T-cell (primary cell): ENCODE measurements around the gene SOX10. TPM values are rescaled to one million over a fixed set of nuclear protein-coding genes. Genes with fewer than 3 reads are reported as not detected.
"Not testable (repeated sequence)": the region's sequence is repeated elsewhere in the genome, so short reads cannot be mapped to it uniquely, and the experiment has no call there.

Experiments
- ATAC-seq, 4 experiments: fragments of 200-7000 bp in 3 of 4; fragments of 150-1000 bp in 1 of 4; cut with Tn5 transposase; replicated peaks in 1 of 4; 1 replicate in 3 of 4; 2 replicates in 1 of 4; pipeline ENCODE4 v1.10.0; 2021; ENCODE audit warnings: moderate library complexity in 3 of 4, mild to moderate bottlenecking in 2 of 4, moderate number of reproducible peaks in 1 of 4
- CTCF ChIA-PET, 2 donors: fragments of 300-600 bp; sonication (Branson Sonifier 250); formaldehyde crosslinking; loops; one replicate each; lab custom pipeline; 2022; ENCODE audit warnings: antibody characterized with exemption in 2 of 2; lab: Charles Lee
- POLR2A ChIA-PET, 2 donors: fragments of 300-600 bp; sonication (Branson Sonifier 250); formaldehyde crosslinking; loops; one replicate each; lab custom pipeline; 2022; ENCODE audit warnings: antibody characterized with exemption in 2 of 2; lab: Charles Lee
- DNase-seq, 35 experiments: peaks; one replicate each; pipeline versions ENCODE4 v3.0.0 to v3.0.0-alpha.2; 2013 to 2023
- H3K27ac ChIP-seq: one replicate; pipeline ENCODE4 v1.5.1; 2013; ENCODE audit warnings: low read length
- H3K27me3 ChIP-seq, 2 experiments: replicated peaks in 1 of 2; 1 replicate in 1 of 2; 2 replicates in 1 of 2; pipeline versions ENCODE4 v1.6.1 to v1.7.0; 2013; ENCODE audit warnings: low read length in 1 of 2, mixed read lengths in 1 of 2; ENCODE audit not compliant: control insufficient read depth in 2 of 2, insufficient read depth in 2 of 2; ENCODE audit errors: extremely low read depth in 1 of 2
- H3K36me3 ChIP-seq, 2 donors: 1 replicate in 1 of 2; 2 replicates in 1 of 2; pipeline versions ENCODE4 v1.6.1 to v1.7.0; 2013; ENCODE audit warnings: low read length in 1 of 2; ENCODE audit not compliant: control insufficient read depth in 2 of 2, insufficient read depth in 1 of 2; ENCODE audit errors: extremely low read depth in 1 of 2
- H3K4me1 ChIP-seq, 2 experiments: 1 replicate in 1 of 2; 2 replicates in 1 of 2; pipeline versions ENCODE4 v1.6.1 to v1.7.0; 2013; ENCODE audit warnings: low read length in 2 of 2, mixed read lengths in 1 of 2; ENCODE audit not compliant: insufficient read depth in 2 of 2, control insufficient read depth in 1 of 2; ENCODE audit errors: extremely low read depth in 1 of 2
- H3K4me3 ChIP-seq, 2 donors: 1 replicate in 1 of 2; 2 replicates in 1 of 2; pipeline versions ENCODE4 v1.5.1 to v1.7.0; 2013; ENCODE audit warnings: mild to moderate bottlenecking in 2 of 2, low read length in 1 of 2, moderate library complexity in 1 of 2; ENCODE audit not compliant: control insufficient read depth in 1 of 2; ENCODE audit errors: extremely low read depth in 1 of 2
- H3K9me3 ChIP-seq: 2 replicates; pipeline ENCODE4 v1.7.0; 2013
- H3K27ac Mint-ChIP-seq, 2 donors: one replicate each; pipeline ENCODE4 v1.8.0; 2020 to 2021; ENCODE audit warnings: mild to moderate bottlenecking in 2 of 2, mixed read lengths in 2 of 2
- H3K27me3 Mint-ChIP-seq, 2 donors: one replicate each; pipeline ENCODE4 v1.8.0; 2021 to 2022; ENCODE audit warnings: mixed read lengths in 2 of 2
- H3K36me3 Mint-ChIP-seq: one replicate; pipeline ENCODE4 v1.8.0; 2021; ENCODE audit warnings: mixed read lengths
- H3K4me1 Mint-ChIP-seq, 3 donors: one replicate each; pipeline ENCODE4 v1.8.0; 2020 to 2022; ENCODE audit warnings: mixed read lengths in 3 of 3, mild to moderate bottlenecking in 1 of 3
- H3K4me3 Mint-ChIP-seq, 3 donors: one replicate each; pipeline ENCODE4 v1.8.0; 2020 to 2022; ENCODE audit warnings: mild to moderate bottlenecking in 3 of 3, mixed read lengths in 3 of 3, moderate library complexity in 3 of 3
- H3K9me3 Mint-ChIP-seq, 3 donors: one replicate each; pipeline ENCODE4 v1.8.0; 2020 to 2022; ENCODE audit warnings: mixed read lengths in 3 of 3
- WGBS: methylation state at CpG from one replicate; pipeline ENCODE4 v1.1.5; 2013; ENCODE audit warnings: missing lambda C conversion rate; ENCODE audit not compliant: insufficient coverage; 5-methylcytosine and 5-hydroxymethylcytosine counted together
- total RNA-seq, 35 experiments: library from RNA in 6 of 35; stranded (reverse) in 6 of 35; fragments of 120-200 nt in 1 of 35; gene quantifications; one replicate each; pipeline versions ENCODE4 v1.2.1 to v1.2.4 and lab custom pipeline; 2013 to 2026

Gene SOX10
- total RNA-seq, 5 donors from 2014 or later (not counting 1 experiment from before 2014, with no cell fraction given): not detected

DNA sequence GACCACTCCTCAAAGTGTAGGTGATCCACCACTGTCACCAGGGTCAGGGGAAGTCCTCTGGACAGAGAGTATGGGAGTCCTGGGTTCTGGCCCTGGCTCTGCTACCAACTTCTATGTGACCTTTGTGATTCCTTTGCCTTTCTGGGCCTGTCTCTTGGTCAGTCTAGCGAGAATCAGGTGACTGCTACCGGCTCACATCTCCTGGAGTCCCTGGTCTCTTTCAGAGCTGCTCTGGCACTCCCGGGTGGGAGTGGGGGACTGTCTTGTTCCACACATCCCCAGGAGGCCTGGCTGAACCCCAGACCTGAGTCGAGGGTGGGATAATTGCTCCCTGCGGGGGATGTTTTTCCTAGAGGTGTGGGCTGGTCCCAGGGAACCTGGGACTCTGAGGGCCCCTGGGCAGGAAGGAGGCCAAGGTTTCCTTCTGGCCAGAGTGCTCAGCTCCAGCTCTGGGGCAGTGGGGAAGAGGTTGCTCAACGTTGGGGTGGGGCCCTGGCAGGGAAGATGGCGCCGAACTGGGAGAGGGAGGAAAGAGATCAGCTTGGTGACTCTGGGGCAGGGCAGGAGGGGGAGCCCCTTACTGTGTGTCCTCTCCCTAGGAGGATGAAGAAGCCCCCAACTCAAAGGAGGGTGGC is 2.1 kb downstream of the SOX10 start:
- no peaks in the 10 kb centered on the region for H3K27me3 Mint-ChIP-seq
- no peak overlapping the region for H3K4me3 Mint-ChIP-seq
- DNase-seq (no peak), ATAC-seq (no peak)
- H3K9me3 Mint-ChIP-seq: no peaks in the 10 kb centered on the region
- CTCF ChIA-PET: no interaction called here
- H3K4me1 ChIP-seq: no peaks in the 10 kb centered on the region
- no peaks in the 10 kb centered on the region for H3K9me3 ChIP-seq
- H3K4me3 ChIP-seq: no peak overlapping the region
- WGBS: 89% methylated on average over 7 of the region's 8 CpGs
- POLR2A ChIA-PET: no interaction called here
- no peaks in the 10 kb centered on the region for H3K4me1 Mint-ChIP-seq
- H3K36me3 ChIP-seq: no peaks in the 10 kb centered on the region
- no peak overlapping the region for H3K27ac Mint-ChIP-seq
- H3K27ac ChIP-seq: no peak overlapping the region
- H3K36me3 Mint-ChIP-seq: peaks cover 12% of the 10 kb centered on the region
- no peaks in the 10 kb centered on the region for H3K27me3 ChIP-seq

DNA sequence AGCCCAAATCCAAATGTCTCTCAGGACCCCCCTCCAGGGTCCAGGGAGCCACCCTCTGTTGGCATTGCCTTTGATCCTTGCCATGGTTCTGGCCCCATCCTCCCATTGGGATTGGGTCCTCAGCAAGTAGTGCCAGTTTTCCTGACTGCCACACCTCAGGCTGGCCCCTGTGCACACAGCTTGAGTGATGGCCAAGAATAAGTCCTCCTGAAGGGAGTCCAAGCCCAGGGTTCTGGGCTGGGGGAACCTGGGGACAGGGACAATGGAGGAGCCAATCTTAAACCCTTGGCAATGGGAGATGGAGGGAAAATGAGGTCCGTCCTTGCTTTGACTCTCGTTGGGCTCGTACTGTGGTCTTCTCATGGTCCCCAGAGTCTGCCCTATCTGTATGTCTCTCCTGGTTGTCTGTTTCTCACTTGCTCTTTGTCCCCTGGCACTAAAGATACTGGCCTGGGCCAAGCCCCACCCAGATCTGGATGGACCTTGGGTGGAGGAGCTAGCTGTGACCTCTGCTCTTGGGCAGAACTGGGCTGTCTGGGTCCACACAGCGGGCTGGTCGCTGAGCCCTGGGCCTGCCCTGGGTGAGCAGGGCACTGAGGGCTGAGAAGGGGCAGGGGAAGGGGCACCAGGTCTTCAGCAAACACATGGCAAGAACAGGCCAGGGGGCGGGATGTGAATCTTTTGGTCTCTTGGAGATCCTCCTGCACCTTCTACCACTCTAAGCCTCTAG is 2.9 kb downstream of the SOX10 start:
- H3K36me3 Mint-ChIP-seq: peaks cover 12% of the 10 kb centered on the region
- Histone ChIP-seq H3K27me3 (no peaks in the 10 kb centered on the region), H3K36me3 (no peaks in the 10 kb centered on the region), H3K27ac (no peak overlapping the region), H3K4me1 (no peaks in the 10 kb centered on the region), H3K4me3 (no peak overlapping the region), H3K9me3 (no peaks in the 10 kb centered on the region)
- ChIA-PET CTCF (no interaction called here), POLR2A (no interaction called here)
- no peaks in the 10 kb centered on the region for H3K4me1 Mint-ChIP-seq
- H3K27ac Mint-ChIP-seq: no peak overlapping the region
- DNase-seq (no peak), ATAC-seq (no peak)
- no peak overlapping the region for H3K4me3 Mint-ChIP-seq
- H3K9me3 Mint-ChIP-seq: no peaks in the 10 kb centered on the region
- H3K27me3 Mint-ChIP-seq: no peaks in the 10 kb centered on the region
- 96% methylated on average over 5 of the region's 6 CpGs for WGBS

DNA sequence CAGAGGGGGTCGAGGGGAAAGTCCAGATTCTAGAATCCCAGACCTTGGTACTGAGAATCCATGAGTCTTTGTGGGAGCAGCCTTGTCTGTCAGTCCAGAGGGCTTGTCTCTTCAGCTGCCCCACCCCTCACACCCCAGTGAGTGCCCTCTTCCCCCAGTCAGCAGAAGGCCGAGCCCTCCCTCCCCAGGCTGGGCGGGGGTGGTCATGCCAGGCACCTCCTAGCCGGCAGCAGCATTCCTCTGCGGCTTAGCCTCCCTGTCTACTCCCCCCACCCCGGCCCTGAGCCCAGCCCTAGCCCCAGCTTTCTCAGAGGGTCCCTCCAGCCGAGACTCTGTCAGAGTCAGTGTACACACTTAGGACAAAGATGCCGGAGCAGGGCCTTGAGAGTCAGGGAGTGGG is 4.6 kb downstream of the SOX10 start:
- WGBS: 64% methylated on average over 2 of the region's 8 CpGs
- no peak for DNase-seq
- ChIA-PET POLR2A (no interaction called here), CTCF (no interaction called here)
- peaks cover 19% of the 10 kb centered on the region for H3K36me3 Mint-ChIP-seq
- no peaks in the 10 kb centered on the region for H3K4me1 ChIP-seq
- H3K27me3 ChIP-seq: no peaks in the 10 kb centered on the region
- H3K4me3 Mint-ChIP-seq: no peak overlapping the region
- H3K9me3 ChIP-seq: no peaks in the 10 kb centered on the region
- no peak for ATAC-seq
- H3K27ac ChIP-seq: no peak overlapping the region
- H3K27ac Mint-ChIP-seq: no peak overlapping the region
- H3K4me1 Mint-ChIP-seq: no peaks in the 10 kb centered on the region
- no peak overlapping the region for H3K4me3 ChIP-seq
- H3K9me3 Mint-ChIP-seq: no peaks in the 10 kb centered on the region
- no peaks in the 10 kb centered on the region for H3K27me3 Mint-ChIP-seq
- peaks cover 0 to 6% of the 10 kb centered on the region in 2 donors for H3K36me3 ChIP-seq

DNA sequence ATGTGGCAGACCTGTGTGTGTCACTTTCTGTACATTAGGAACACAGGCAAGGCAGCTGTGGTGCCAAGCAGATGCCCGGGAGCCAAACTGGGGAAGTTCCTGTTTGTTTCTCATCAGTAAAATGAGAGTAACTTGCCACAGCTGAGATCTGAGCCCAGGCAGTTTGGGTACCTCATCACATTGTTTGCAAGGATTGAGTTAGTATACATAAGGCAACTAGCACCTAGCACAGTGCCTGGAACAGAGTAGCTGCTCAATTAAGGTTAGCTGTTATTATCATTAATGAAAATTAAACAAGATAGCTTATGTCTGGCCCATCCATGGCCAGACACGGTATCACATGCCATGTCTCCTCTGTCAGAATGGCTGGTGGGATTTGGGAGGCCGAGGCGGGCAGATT is 7.8 kb downstream of the SOX10 start:
- CTCF ChIA-PET: no interaction called here
- Histone ChIP-seq H3K9me3 (no peaks in the 10 kb centered on the region), H3K27me3 (no peaks in the 10 kb centered on the region), H3K27ac (no peak overlapping the region), H3K4me1 (no peaks in the 10 kb centered on the region), H3K36me3 (peaks cover 0 to 14% of the 10 kb centered on the region in 2 donors), H3K4me3 (no peak overlapping the region)
- no peak for DNase-seq
- Mint-ChIP-seq H3K4me1 (peaks cover 0 to under 1% (median 0%) of the 10 kb centered on the region in 3 donors), H3K9me3 (no peaks in the 10 kb centered on the region), H3K27me3 (no peaks in the 10 kb centered on the region), H3K36me3 (peaks cover 23% of the 10 kb centered on the region), H3K4me3 (no peak overlapping the region), H3K27ac (no peak overlapping the region)
- POLR2A ChIA-PET: no interaction called here
- WGBS: 96% methylated on average over 4 of the region's 4 CpGs
- ATAC-seq: no peak

DNA sequence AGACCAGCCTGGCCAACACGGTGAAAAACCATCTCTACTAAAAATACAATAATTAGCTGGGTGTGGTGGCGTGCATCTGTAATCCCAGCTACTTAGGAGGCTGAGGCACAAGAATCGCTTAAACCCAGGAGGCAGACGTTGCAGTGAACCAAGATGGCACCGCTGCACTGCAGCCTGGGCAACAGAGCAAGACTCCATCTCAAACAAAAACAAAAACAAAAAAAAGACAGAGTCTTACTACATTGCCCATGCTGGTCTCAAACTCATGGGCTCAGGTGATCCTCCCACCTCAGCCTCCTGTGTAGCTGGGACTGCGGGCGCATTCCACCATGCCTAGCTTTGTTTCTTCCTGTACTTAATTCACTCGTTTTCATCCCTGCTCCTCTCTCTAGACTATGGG is 8.3 kb downstream of the SOX10 start:
- Mint-ChIP-seq H3K27ac (peak overlapping the region in 1 of 2 donors; percentile 2), H3K36me3 (peaks cover 28% of the 10 kb centered on the region)
- H3K27me3 ChIP-seq, H3K9me3 Mint-ChIP-seq, POLR2A ChIA-PET, H3K27me3 Mint-ChIP-seq, H3K4me3 Mint-ChIP-seq, H3K4me1 ChIP-seq, CTCF ChIA-PET, DNase-seq, H3K27ac ChIP-seq, H3K4me1 Mint-ChIP-seq, H3K4me3 ChIP-seq, H3K9me3 ChIP-seq, ATAC-seq: not testable (repeated sequence)
- 93% methylated on average over 3 of the region's 8 CpGs for WGBS
- peaks cover 0 to 14% of the 10 kb centered on the region in 2 donors for H3K36me3 ChIP-seq

DNA sequence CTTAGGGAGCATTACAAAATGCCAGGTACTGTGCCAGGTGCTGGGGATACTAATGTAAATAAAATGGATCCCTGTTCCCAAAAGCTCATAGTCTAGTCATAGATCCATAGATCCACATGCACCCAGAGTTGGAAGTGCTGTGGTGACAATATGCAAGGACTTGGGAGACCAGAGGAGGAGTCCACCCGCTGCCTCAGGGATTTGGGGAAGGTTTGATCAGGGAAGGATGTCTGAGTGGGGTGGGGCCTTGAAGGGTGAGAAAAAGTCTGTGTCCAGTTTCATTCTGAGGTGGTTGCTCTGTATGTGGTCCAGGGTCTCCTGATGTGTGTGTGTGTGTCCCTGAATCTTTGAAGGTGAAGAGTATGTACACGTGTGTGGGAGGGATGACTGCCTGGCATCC is 9.2 kb downstream of the SOX10 start:
- no peak overlapping the region for H3K4me3 Mint-ChIP-seq
- no peak overlapping the region for H3K27ac ChIP-seq
- 95% methylated on average over 2 of the region's 2 CpGs for WGBS
- ATAC-seq: no peak
- ChIA-PET POLR2A (no interaction called here), CTCF (no interaction called here)
- peaks cover 0 to 14% of the 10 kb centered on the region in 2 donors for H3K36me3 ChIP-seq
- no peak for DNase-seq
- no peaks in the 10 kb centered on the region for H3K4me1 ChIP-seq
- peaks cover 0 to 8% (median 1%) of the 10 kb centered on the region in 3 donors for H3K4me1 Mint-ChIP-seq
- H3K27me3 ChIP-seq: no peaks in the 10 kb centered on the region
- H3K9me3 ChIP-seq: no peaks in the 10 kb centered on the region
- no peak overlapping the region for H3K4me3 ChIP-seq
- no peaks in the 10 kb centered on the region for H3K27me3 Mint-ChIP-seq
- no peaks in the 10 kb centered on the region for H3K9me3 Mint-ChIP-seq
- H3K27ac Mint-ChIP-seq: no peak overlapping the region
- H3K36me3 Mint-ChIP-seq: peaks cover 27% of the 10 kb centered on the region
